SK-N-MC (cell line): ENCODE data around the gene RBM45.

Experiments
- EZH2 ChIP-seq: fragments of 200-600 bp; sonication (generic); IDR thresholded peaks from one replicate; pipeline ENCODE4 v1.6.1; 2017; ENCODE audit warnings: antibody characterized with exemption
- POLR2AphosphoS5 ChIP-seq: IDR thresholded peaks from 2 replicates; pipeline ENCODE4 v1.6.1; 2012; ENCODE audit warnings: mild to moderate bottlenecking, low read depth, low read length, borderline replicate concordance

DNA sequence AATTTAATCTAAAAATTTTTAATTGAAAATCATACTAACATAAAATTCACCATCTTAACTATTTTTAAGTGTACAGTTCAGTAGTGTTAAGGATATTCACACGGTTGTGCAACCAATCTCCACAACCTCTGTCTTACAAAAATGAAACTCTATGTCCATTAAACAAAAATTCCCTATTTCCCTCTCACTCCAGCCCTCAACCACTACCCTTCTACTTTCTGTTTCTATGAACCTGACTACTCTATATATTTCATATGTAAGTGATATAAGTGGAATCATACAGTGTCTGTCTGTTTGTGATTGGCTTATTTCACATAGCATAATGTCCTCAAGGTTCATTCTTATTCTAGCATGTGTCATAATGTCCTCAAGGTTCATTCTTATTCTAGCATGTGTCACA is 47.7 kb downstream of the RBM45 start:
- TF ChIP-seq EZH2 (no peak), POLR2AphosphoS5 (no peak)
